GM23338 (cell line): ENCODE measurements around the gene STK32C. TPM values are rescaled to one million over a fixed set of nuclear protein-coding genes. Genes with fewer than 3 reads are reported as not detected.

Experiments
- ATAC-seq: fragments of 200-7000 bp; cut with Tn5 transposase; 3 replicates; pipeline ENCODE4 v1.9.1; 2020
- DNase-seq: peaks from one replicate; pipeline ENCODE4 v3.0.0-alpha.2; 2015; ENCODE audit warnings: low spot score
- H2AFZ ChIP-seq: fragments of 200-600 bp; sonication (generic); 2 replicates; pipeline ENCODE4 v1.8.0; 2016; ENCODE audit warnings: antibody characterized with exemption, mild to moderate bottlenecking, moderate library complexity
- H3F3A ChIP-seq: fragments of 200-600 bp; sonication (generic); replicated peaks from 2 replicates; pipeline ENCODE4 v1.8.0; 2017; ENCODE audit warnings: antibody characterized with exemption, mixed run types, low read depth
- H3K27ac ChIP-seq: fragments of 200-600 bp; sonication (generic); 2 replicates; pipeline ENCODE4 v1.6.1; 2016; ENCODE audit warnings: low read depth
- H3K27me3 ChIP-seq: fragments of 200-600 bp; sonication (generic); 2 replicates; pipeline ENCODE4 v1.8.0; 2016; ENCODE audit warnings: mild to moderate bottlenecking, mixed run types, moderate library complexity; ENCODE audit not compliant: insufficient read depth
- H3K36me3 ChIP-seq: fragments of 200-600 bp; sonication (generic); 2 replicates; pipeline ENCODE4 v1.8.0; 2016; ENCODE audit warnings: mild to moderate bottlenecking; ENCODE audit not compliant: insufficient read depth
- H3K4me1 ChIP-seq: fragments of 200-600 bp; sonication (generic); 2 replicates; pipeline ENCODE4 v1.8.0; 2016; ENCODE audit warnings: mild to moderate bottlenecking, moderate library complexity; ENCODE audit not compliant: insufficient read depth
- H3K4me2 ChIP-seq: fragments of 200-600 bp; sonication (generic); 2 replicates; pipeline ENCODE4 v1.7.1; 2017; ENCODE audit warnings: mixed run types
- H3K4me3 ChIP-seq: fragments of 200-600 bp; sonication (generic); 2 replicates; pipeline ENCODE4 v1.6.1; 2016; ENCODE audit warnings: mixed run types
- H3K79me2 ChIP-seq: fragments of 200-600 bp; sonication (generic); replicated peaks from 2 replicates; pipeline ENCODE4 v1.8.0; 2017; ENCODE audit warnings: mild to moderate bottlenecking; ENCODE audit not compliant: insufficient read depth
- H3K9me2 ChIP-seq: fragments of 200-600 bp; sonication (generic); 2 replicates; pipeline ENCODE4 v1.8.0; 2017; ENCODE audit not compliant: insufficient read depth
- H4K20me1 ChIP-seq: fragments of 200-600 bp; sonication (generic); replicated peaks from 2 replicates; pipeline ENCODE4 v1.8.0; 2017; ENCODE audit warnings: mild to moderate bottlenecking; ENCODE audit not compliant: insufficient read depth
- H3K27ac Mint-ChIP-seq: 2 replicates; pipeline ENCODE4 v1.8.0; 2020; ENCODE audit warnings: inconsistent platforms, mild to moderate bottlenecking, moderate library complexity, mixed read lengths
- H3K27me3 Mint-ChIP-seq: 3 replicates; pipeline ENCODE4 v1.8.0; 2022; ENCODE audit warnings: low read depth, mild to moderate bottlenecking, moderate library complexity, mixed read lengths, inconsistent platforms; ENCODE audit not compliant: insufficient read depth, poor library complexity
- H3K36me3 Mint-ChIP-seq: 3 replicates; pipeline ENCODE4 v1.8.0; 2021; ENCODE audit warnings: low read depth, mild to moderate bottlenecking, inconsistent platforms, moderate library complexity, mixed read lengths
- H3K4me1 Mint-ChIP-seq: 3 replicates; pipeline ENCODE4 v1.8.0; 2020; ENCODE audit warnings: mild to moderate bottlenecking, inconsistent platforms, mixed read lengths
- H3K4me3 Mint-ChIP-seq: 3 replicates; pipeline ENCODE4 v1.8.0; 2021; ENCODE audit warnings: moderate library complexity, mild to moderate bottlenecking, inconsistent platforms, mixed read lengths
- H3K9me3 Mint-ChIP-seq: 3 replicates; pipeline ENCODE4 v1.8.0; 2020; ENCODE audit warnings: moderate library complexity, mild to moderate bottlenecking, inconsistent platforms, mixed read lengths
- CREB1 ChIP-seq: fragments of 250-450 bp; sonication (Bioruptor Pico); IDR thresholded peaks from 2 replicates; pipeline ENCODE4 v1.5.0; 2020; ENCODE audit warnings: low read depth, mild to moderate bottlenecking, moderate library complexity
- EZH2phosphoT487 ChIP-seq: fragments of 200-600 bp; sonication (generic); IDR thresholded peaks from one replicate; pipeline ENCODE4 v1.8.1; 2018; ENCODE audit warnings: antibody characterized with exemption; ENCODE audit not compliant: unreplicated experiment
- POLR2AphosphoS5 ChIP-seq: IDR thresholded peaks from 2 replicates; pipeline ENCODE4 v1.6.1; 2016; ENCODE audit warnings: antibody characterized with exemption, low read depth
- REST ChIP-seq: IDR thresholded peaks from one replicate; pipeline ENCODE4 v1.6.1; 2018; ENCODE audit warnings: antibody characterized with exemption; ENCODE audit not compliant: unreplicated experiment
- ZNF462 ChIP-seq: fragments of 250-450 bp; sonication (Bioruptor Pico); IDR thresholded peaks from 2 replicates; pipeline ENCODE4 v1.5.0; 2020; ENCODE audit warnings: mild to moderate bottlenecking, moderate library complexity
- polyA plus RNA-seq: library from polyadenylated mRNA; unstranded; fragments of >200 nt; fragmentation: Nextera tagmentation; extraction: Ambion mirVana; gene quantifications from 2 replicates; pipeline ENCODE4 v1.2.1, GENCODE V29; 2016
- total RNA-seq: library from RNA; depleted of rRNA; stranded (reverse); fragments of >200 nt; shearing (Covaris generic); gene quantifications from 2 replicates; pipeline ENCODE4 v1.2.3, GENCODE V29; 2014

Gene STK32C
- total and polyA plus RNA-seq, 2 experiments from 2014 or later: 10.2 to 20.5 TPM

- Histone ChIP-seq H3K27ac (no peak overlapping the region), H3K4me1 (no peaks in the 10 kb centered on the region), H3K9me2 (no peaks in the 10 kb centered on the region), H3K4me3 (no peak overlapping the region), H2AFZ (no peak overlapping the region), H4K20me1 (no peaks in the 10 kb centered on the region), H3K27me3 (no peaks in the 10 kb centered on the region), H3K4me2 (no peak overlapping the region), H3F3A (no peaks in the 10 kb centered on the region), H3K79me2 (no peaks in the 10 kb centered on the region), H3K36me3 (no peaks in the 10 kb centered on the region)
- Mint-ChIP-seq H3K27ac (no peak overlapping the region), H3K4me1 (peaks cover 18% of the 10 kb centered on the region), H3K27me3 (peaks cover 21% of the 10 kb centered on the region), H3K36me3 (no peaks in the 10 kb centered on the region; the same call in 2 of the 3 replicates), H3K9me3 (no peaks in the 10 kb centered on the region; the same call in 2 of the 3 replicates), H3K4me3 (no peak overlapping the region)
- peak; percentile 97 for TF ChIP-seq REST
- no peak for TF ChIP-seq EZH2phosphoT487
- no peak for TF ChIP-seq POLR2AphosphoS5
- no peak; the same call in 1 of the 2 replicates for TF ChIP-seq CREB1
- TF ChIP-seq ZNF462 (CRISPR knock-in tag): no peak
- DNase-seq: peak; percentile 69
- ATAC-seq: peak; percentile 75
These were observed 13.0 kb downstream of the STK32C start for GRCh38 chr10:132294561-132295318.
